ENCODE results near the gene CBLL2.

DNA sequence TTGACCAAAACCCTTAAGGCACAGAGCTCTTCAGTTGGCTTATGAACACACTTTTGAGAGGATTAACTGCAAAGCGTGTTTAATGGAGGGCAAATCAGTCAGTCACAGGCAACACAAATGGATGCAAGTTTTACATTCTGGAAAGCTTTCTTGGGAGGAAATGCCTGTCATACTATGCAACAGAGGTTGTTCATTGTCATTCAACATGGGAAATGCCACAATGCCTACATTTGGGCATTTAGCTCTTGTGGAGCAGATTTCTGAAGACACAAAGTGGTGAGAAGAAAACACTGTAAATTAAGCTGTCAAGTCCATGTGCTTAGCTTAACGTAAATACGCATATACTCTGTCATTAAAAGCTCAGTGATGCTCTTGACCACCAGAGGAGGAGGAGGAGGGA lies 41.1 kb downstream of the CBLL2 start:
- no peak for TF ChIP-seq GATA2 (IDR thresholded peaks at IDR 0.05; ENCODE audit: low read depth, low read length)
- TF ChIP-seq GATA3 (IDR thresholded peaks at IDR 0.05; ENCODE audit: low read depth, low read length), result no peak
